Stimulated activated CD4-positive, alpha-beta T cell treated with anti-CD3 and anti-CD28 coated beads, Interleukin-1b, Interleukin-23, amount 100 ng/mL, for 24 hours (primary cell): Measurements from ENCODE around the gene HUNK.

Experiments used
- DNase-seq, 4 experiments: peaks; one replicate each; pipeline ENCODE4 v3.0.0-alpha.2; 2020; ENCODE audit warnings: low read depth in 4 of 4, low spot score in 1 of 4

The HUNK gene

GRCh38 chr21:32044205-32045180, 171.7 kb downstream of the HUNK start:
- DNase-seq: no peak

DNA sequence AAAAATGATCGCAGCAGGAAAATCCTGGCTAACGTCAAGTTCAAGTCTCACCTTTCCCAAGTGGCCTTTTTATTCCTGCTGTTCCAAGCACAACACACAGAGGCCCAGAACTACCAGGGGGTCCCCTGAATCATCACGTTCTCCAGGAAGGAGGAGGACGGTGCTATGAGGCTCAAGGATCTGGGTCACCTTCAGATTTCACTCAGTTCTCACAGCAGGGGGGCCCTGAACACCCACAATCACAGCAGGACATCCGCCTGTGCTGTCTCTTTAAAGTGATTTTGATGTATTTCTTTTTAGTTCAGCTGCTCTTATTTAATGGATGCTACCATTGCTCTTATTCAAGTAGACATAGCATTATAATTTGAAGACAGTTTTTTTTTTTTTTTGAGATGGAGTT, 173.4 kb downstream of the HUNK start:
- no peak for DNase-seq

DNA sequence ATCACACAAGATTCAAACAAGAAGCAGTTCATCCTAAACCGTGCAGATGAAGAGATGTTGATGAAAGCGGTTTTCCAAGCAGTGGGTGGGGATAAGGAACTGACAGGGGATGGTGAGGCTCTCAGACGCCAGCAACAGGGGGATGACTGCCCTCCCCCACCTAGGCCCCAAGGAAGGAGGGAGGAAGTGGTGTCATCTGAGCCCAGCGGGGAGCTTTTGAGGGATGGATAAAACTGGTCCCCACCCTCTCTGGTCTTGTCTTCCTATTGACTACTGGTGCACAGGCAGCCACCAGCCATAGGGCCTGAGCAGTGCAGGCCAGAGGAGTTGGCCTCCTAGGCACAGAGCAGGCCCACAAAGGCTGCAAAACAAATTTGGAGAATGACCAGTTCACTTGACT, 175.5 kb downstream of the HUNK start:
- no peak for DNase-seq
